Neural progenitor cell (in vitro differentiated cells): ENCODE measurements around the gene CSF1.

Source experiments
- EZH2 ChIP-seq: fragments of 200-600 bp; sonication (generic); IDR thresholded peaks from 2 replicates; pipeline ENCODE4 v1.6.1; 2017; ENCODE audit warnings: antibody characterized with exemption, mild to moderate bottlenecking, moderate library complexity
- EZH2phosphoT487 ChIP-seq: fragments of 200-600 bp; sonication (generic); IDR thresholded peaks from 2 replicates; pipeline ENCODE4 v1.6.1; 2017; ENCODE audit warnings: antibody characterized with exemption
- TF ChIP-seq, protein P1 (sequence below): fragments of 200-600 bp; sonication (generic); IDR thresholded peaks from 2 replicates; pipeline ENCODE4 v1.5.1; 2017; ENCODE audit warnings: antibody characterized with exemption, mild to moderate bottlenecking

DNA sequence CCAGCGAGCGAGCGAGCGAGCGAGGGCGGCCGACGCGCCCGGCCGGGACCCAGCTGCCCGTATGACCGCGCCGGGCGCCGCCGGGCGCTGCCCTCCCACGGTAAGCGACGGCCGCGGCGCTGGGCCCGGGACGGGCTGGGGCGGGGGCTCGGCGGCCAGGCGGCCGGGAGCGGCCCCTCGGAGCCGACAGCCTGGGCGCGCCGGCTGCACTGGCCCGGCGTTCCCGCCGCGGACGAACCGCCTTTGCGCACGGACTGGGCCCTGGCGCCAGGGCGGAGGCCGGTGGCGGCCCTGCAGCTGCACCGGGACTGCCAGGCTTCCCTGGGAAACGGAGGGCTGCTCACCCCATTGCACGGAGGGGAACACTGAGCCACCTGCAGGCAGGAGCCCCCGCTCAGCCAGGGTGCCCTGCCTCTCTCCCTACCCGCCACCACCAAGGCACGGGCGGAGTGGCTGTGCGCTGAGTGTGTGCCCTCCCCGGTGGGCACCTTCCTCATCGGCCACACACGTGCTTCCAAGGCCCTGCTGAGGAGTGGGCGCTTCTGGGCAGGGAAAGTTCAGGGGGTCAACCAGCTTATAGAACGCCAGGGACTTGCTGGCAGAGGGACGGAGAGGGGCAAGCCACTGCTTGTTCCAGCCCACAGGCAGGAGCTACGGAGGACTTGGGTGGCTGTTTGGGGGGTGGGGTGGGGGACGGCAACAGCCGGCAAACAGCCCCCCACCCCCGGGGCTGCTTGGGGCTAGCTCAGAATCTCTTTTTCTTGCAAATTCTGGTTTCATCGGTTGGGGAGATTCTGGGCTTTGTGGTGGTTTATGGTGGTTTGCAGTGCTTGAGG is 532 bp downstream of the CSF1 start:
- TF ChIP-seq, protein P1, sequence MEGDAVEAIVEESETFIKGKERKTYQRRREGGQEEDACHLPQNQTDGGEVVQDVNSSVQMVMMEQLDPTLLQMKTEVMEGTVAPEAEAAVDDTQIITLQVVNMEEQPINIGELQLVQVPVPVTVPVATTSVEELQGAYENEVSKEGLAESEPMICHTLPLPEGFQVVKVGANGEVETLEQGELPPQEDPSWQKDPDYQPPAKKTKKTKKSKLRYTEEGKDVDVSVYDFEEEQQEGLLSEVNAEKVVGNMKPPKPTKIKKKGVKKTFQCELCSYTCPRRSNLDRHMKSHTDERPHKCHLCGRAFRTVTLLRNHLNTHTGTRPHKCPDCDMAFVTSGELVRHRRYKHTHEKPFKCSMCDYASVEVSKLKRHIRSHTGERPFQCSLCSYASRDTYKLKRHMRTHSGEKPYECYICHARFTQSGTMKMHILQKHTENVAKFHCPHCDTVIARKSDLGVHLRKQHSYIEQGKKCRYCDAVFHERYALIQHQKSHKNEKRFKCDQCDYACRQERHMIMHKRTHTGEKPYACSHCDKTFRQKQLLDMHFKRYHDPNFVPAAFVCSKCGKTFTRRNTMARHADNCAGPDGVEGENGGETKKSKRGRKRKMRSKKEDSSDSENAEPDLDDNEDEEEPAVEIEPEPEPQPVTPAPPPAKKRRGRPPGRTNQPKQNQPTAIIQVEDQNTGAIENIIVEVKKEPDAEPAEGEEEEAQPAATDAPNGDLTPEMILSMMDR: no peak
- TF ChIP-seq EZH2 (no peak), EZH2phosphoT487 (no peak)
